HepG2 (cell line): ENCODE results near the gene CENATAC. TPM values are rescaled to one million over a fixed set of nuclear protein-coding genes. Genes with fewer than 3 reads are reported as not detected.

Source experiments
- CBX1 ChIP-seq: IDR thresholded peaks from one replicate; pipeline ENCODE4 v1.6.1; 2016; ENCODE audit warnings: antibody characterized with exemption, low read depth
- CCDC6 ChIP-seq: sonication (generic); formaldehyde crosslinking; IDR thresholded peaks from 2 replicates; pipeline ENCODE4 v1.8.1; 2022; ENCODE audit warnings: mild to moderate bottlenecking, missing genetic modification reagents, moderate library complexity
- GABPA ChIP-seq, 2 experiments: IDR thresholded peaks; 2 replicates each; pipeline ENCODE4 v1.6.1; 2011 to 2016; ENCODE audit warnings: low read depth in 2 of 2, low read length in 1 of 2, missing biosample characterization in 1 of 2, missing genetic modification characterization in 1 of 2
- HES4 ChIP-seq: sonication (generic); formaldehyde crosslinking; IDR thresholded peaks from 2 replicates; pipeline ENCODE4 v1.9.0; 2021; ENCODE audit warnings: mild to moderate bottlenecking, missing genetic modification reagents, borderline replicate concordance
- HHEX ChIP-seq: IDR thresholded peaks from 2 replicates; pipeline ENCODE4 v1.6.1; 2016; ENCODE audit warnings: control low read depth
- HOXA5 ChIP-seq: sonication (generic); formaldehyde crosslinking; IDR thresholded peaks from 2 replicates; pipeline ENCODE4 v1.4.0; 2020; ENCODE audit warnings: missing genetic modification reagents
- KAT8 ChIP-seq: IDR thresholded peaks from 2 replicates; pipeline ENCODE4 v1.6.1; 2016; ENCODE audit warnings: missing genetic modification reagents, missing compliant biosample characterization
- KDM1A ChIP-seq: IDR thresholded peaks from 2 replicates; pipeline ENCODE4 v1.6.1; 2016; ENCODE audit warnings: missing compliant biosample characterization
- MBNL3 ChIP-seq: fragments of 250-450 bp; sonication (Bioruptor Pico); conservative IDR thresholded peaks from 2 replicates; pipeline ENCODE4 v1.8.0; 2022; ENCODE audit warnings: mild to moderate bottlenecking, inconsistent platforms
- MYNN ChIP-seq: sonication (generic); formaldehyde crosslinking; IDR thresholded peaks from 2 replicates; pipeline ENCODE4 v1.4.0; 2020; ENCODE audit warnings: mild to moderate bottlenecking, low read depth, missing genetic modification reagents
- RNF219 ChIP-seq: sonication (generic); formaldehyde crosslinking; IDR thresholded peaks from 2 replicates; pipeline ENCODE4 v1.5.0; 2020; ENCODE audit warnings: mild to moderate bottlenecking, missing genetic modification reagents
- SRSF9 ChIP-seq: fragments of 200-400 bp; formaldehyde crosslinking; IDR thresholded peaks from 2 replicates; pipeline ENCODE4 v1.6.1; 2018; ENCODE audit warnings: borderline replicate concordance, mild to moderate bottlenecking, low read depth, low read length; ENCODE audit not compliant: insufficient read depth, poor library complexity, severe bottlenecking
- TGIF2 ChIP-seq: IDR thresholded peaks from 2 replicates; pipeline ENCODE4 v1.6.1; 2016; ENCODE audit warnings: control low read depth, missing compliant biosample characterization
- YY1 ChIP-seq: IDR thresholded peaks from 2 replicates; pipeline ENCODE4 v1.6.1; 2011; ENCODE audit warnings: low read length, low read depth, moderate library complexity, mild to moderate bottlenecking; ENCODE audit not compliant: insufficient read depth, insufficient replicate concordance
- ZBTB1 ChIP-seq: sonication (generic); formaldehyde crosslinking; IDR thresholded peaks from 2 replicates; pipeline ENCODE4 v1.4.0; 2020; ENCODE audit warnings: missing genetic modification reagents, borderline replicate concordance
- ZC3H4 ChIP-seq: sonication (generic); formaldehyde crosslinking; IDR thresholded peaks from 2 replicates; pipeline ENCODE4 v1.4.0; 2020; ENCODE audit warnings: missing genetic modification reagents, borderline replicate concordance
- ZNF225 ChIP-seq: sonication (generic); formaldehyde crosslinking; IDR thresholded peaks from 2 replicates; pipeline ENCODE4 v1.4.0; 2020; ENCODE audit warnings: mild to moderate bottlenecking, missing genetic modification reagents
- ZNF3 ChIP-seq: IDR thresholded peaks from 2 replicates; pipeline ENCODE4 v1.7.0; 2017; ENCODE audit warnings: inconsistent platforms
- ZNF441 ChIP-seq: sonication (generic); formaldehyde crosslinking; IDR thresholded peaks from 2 replicates; pipeline ENCODE4 v1.7.0; 2021; ENCODE audit warnings: missing genetic modification reagents, borderline replicate concordance
- ZNF761 ChIP-seq: sonication (generic); formaldehyde crosslinking; conservative IDR thresholded peaks from 2 replicates; pipeline ENCODE4 v1.4.0; 2020; ENCODE audit warnings: mild to moderate bottlenecking, missing genetic modification reagents
- polyA plus RNA-seq, 8 experiments: library from polyadenylated mRNA; depleted of rRNA in 3 of 8; stranded (reverse) in 7 of 8; unstranded in 1 of 8; fragments of >200 nt; fragmentation: Illumina TruSeq in 4 of 8; extraction: Trizol in 4 of 8; gene quantifications; 2 replicates each; pipeline versions ENCODE4 v1.2.1 to v1.2.3, GENCODE V29; 2011 to 2016; ENCODE audit warnings: low read depth in 4 of 8, missing spikeins in 1 of 8, mixed read lengths in 1 of 8; ENCODE audit not compliant: insufficient read depth in 1 of 8
- total RNA-seq, 5 experiments: library from RNA; depleted of rRNA; stranded (reverse); fragments of >200 nt; fragmentation: Illumina TruSeq; extraction: Trizol; gene quantifications; 2 replicates each; pipeline ENCODE4 v1.2.3, GENCODE V29; 2016; ENCODE audit warnings: low read depth in 1 of 5
- TF ChIP-seq, protein P1 (sequence below): sonication (generic); formaldehyde crosslinking; IDR thresholded peaks from 2 replicates; pipeline ENCODE4 v1.5.0; 2020; ENCODE audit warnings: missing genetic modification reagents
- TF ChIP-seq, protein P2 (sequence below): sonication (generic); formaldehyde crosslinking; IDR thresholded peaks from 2 replicates; pipeline ENCODE4 v1.8.0; 2022; ENCODE audit warnings: low read depth, missing genetic modification reagents
- TF ChIP-seq, protein P3 (sequence below): IDR thresholded peaks from 2 replicates; pipeline ENCODE4 v1.6.1; 2016; ENCODE audit warnings: missing genetic modification reagents, missing compliant biosample characterization
- TF ChIP-seq, protein P4 (sequence below): sonication (generic); formaldehyde crosslinking; conservative IDR thresholded peaks from 2 replicates; pipeline ENCODE4 v1.8.1; 2023; ENCODE audit warnings: missing genetic modification reagents

Gene CENATAC
- total and polyA plus RNA-seq, 2 of the 13 experiments (the other 11 are each of a cell fraction or from before 2014, with no cell fraction given) = 21.7 to 25.0 TPM

GRCh38 chr11:118997627-118998387 lies at the start of gene CENATAC (continued):
- TF ChIP-seq, protein P1, sequence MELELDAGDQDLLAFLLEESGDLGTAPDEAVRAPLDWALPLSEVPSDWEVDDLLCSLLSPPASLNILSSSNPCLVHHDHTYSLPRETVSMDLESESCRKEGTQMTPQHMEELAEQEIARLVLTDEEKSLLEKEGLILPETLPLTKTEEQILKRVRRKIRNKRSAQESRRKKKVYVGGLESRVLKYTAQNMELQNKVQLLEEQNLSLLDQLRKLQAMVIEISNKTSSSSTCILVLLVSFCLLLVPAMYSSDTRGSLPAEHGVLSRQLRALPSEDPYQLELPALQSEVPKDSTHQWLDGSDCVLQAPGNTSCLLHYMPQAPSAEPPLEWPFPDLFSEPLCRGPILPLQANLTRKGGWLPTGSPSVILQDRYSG (CRISPR knock-in tag) = no peak
- TF ChIP-seq HOXA5 (CRISPR knock-in tag) = 0 out of 2 replicates have a peak, but pooled peaks have one; percentile 18
- no peak for TF ChIP-seq ZNF761 (CRISPR knock-in tag)
- no peak for TF ChIP-seq RNF219 (CRISPR knock-in tag)
- TF ChIP-seq KAT8 (CRISPR knock-in tag) = peak; percentile 91
- no peak for TF ChIP-seq MYNN
- no peak for TF ChIP-seq CBX1
- TF ChIP-seq GABPA (IDR thresholded peaks at IDR 0.05; ENCODE audit: low read depth, low read length) = peak; percentile 44; the same call in 1 of the 2 replicates
- TF ChIP-seq GABPA (CRISPR knock-in tag; IDR thresholded peaks at IDR 0.05; ENCODE audit: low read depth) = peak; percentile 59
- TF ChIP-seq ZC3H4 = no peak
- no peak for TF ChIP-seq HHEX (CRISPR knock-in tag)
- no peak for TF ChIP-seq MBNL3 (CRISPR knock-in tag)
- no peak for TF ChIP-seq CCDC6 (CRISPR knock-in tag)
- peak; percentile 80 for TF ChIP-seq YY1
- no peak for TF ChIP-seq KDM1A (CRISPR knock-in tag)
- no peak for TF ChIP-seq ZNF3 (CRISPR knock-in tag)
- TF ChIP-seq, protein P2, sequence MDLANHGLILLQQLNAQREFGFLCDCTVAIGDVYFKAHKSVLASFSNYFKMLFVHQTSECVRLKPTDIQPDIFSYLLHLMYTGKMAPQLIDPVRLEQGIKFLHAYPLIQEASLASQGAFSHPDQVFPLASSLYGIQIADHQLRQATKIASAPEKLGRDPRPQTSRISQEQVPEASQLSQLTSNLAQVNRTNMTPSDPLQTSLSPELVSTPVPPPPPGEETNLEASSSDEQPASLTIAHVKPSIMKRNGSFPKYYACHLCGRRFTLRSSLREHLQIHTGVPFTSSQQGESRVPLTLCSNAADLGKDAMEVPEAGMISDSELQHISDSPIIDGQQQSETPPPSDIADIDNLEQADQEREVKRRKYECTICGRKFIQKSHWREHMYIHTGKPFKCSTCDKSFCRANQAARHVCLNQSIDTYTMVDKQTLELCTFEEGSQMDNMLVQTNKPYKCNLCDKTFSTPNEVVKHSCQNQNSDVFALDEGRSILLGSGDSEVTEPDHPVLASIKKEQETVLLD (CRISPR knock-in tag) = peak; percentile 73; the same call in 1 of the 2 replicates
- peak; percentile 52; the same call in 1 of the 2 replicates for TF ChIP-seq TGIF2 (CRISPR knock-in tag)
- TF ChIP-seq SRSF9 = no peak
- TF ChIP-seq ZNF441 (CRISPR knock-in tag) = peak; percentile 43; the same call in 1 of the 2 replicates
- no peak for TF ChIP-seq ZNF225
- TF ChIP-seq, protein P3, sequence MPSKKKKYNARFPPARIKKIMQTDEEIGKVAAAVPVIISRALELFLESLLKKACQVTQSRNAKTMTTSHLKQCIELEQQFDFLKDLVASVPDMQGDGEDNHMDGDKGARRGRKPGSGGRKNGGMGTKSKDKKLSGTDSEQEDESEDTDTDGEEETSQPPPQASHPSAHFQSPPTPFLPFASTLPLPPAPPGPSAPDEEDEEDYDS (CRISPR knock-in tag) = peak; percentile 98
- TF ChIP-seq, protein P4, sequence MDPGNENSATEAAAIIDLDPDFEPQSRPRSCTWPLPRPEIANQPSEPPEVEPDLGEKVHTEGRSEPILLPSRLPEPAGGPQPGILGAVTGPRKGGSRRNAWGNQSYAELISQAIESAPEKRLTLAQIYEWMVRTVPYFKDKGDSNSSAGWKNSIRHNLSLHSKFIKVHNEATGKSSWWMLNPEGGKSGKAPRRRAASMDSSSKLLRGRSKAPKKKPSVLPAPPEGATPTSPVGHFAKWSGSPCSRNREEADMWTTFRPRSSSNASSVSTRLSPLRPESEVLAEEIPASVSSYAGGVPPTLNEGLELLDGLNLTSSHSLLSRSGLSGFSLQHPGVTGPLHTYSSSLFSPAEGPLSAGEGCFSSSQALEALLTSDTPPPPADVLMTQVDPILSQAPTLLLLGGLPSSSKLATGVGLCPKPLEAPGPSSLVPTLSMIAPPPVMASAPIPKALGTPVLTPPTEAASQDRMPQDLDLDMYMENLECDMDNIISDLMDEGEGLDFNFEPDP = no peak
- TF ChIP-seq HES4 = 0 out of 2 replicates have a peak, but pooled peaks have one; percentile 55
- no peak for TF ChIP-seq ZBTB1 (CRISPR knock-in tag)
